ENCODE measurements around the gene UNC93A.
"Not testable (repeated sequence)": the region's sequence is repeated elsewhere in the genome, so short reads cannot be mapped to it uniquely, and the experiment has no call there.

UNC93A gene

GRCh38 chr6:167303675-167304625, 12.8 kb downstream of the UNC93A start:
- no peak for TF ChIP-seq CTCF (IDR thresholded peaks at IDR 0.05; ENCODE audit: low read length, missing control alignments)
- H3K4me3 ChIP-seq (replicated peaks; ENCODE audit: low read depth, low read length) = no peak overlapping the region
- no peak for DNase-seq (ENCODE audit: low read depth)

GRCh38 chr6:167304912-167305311, 13.8 kb downstream of the UNC93A start:
- no peak for TF ChIP-seq CTCF (IDR thresholded peaks at IDR 0.05; ENCODE audit: low read length, missing control alignments)
- DNase-seq (ENCODE audit: low read depth) = no peak

GRCh38 chr6:167305796-167306195, 14.7 kb downstream of the UNC93A start:
- no peak for TF ChIP-seq CTCF (IDR thresholded peaks at IDR 0.05; ENCODE audit: low read length, missing control alignments)

More at GRCh38 chr6:167304912-167305311, 13.8 kb downstream of the UNC93A start:
- H3K4me3 ChIP-seq (replicated peaks; ENCODE audit: low read depth, low read length) = no peak overlapping the region

GRCh38 chr6:167306401-167306998, 15.4 kb downstream of the UNC93A start:
- no peak for DNase-seq (ENCODE audit: low read depth)
- TF ChIP-seq CTCF (IDR thresholded peaks at IDR 0.05; ENCODE audit: low read length, missing control alignments) = no peak
- H3K4me3 ChIP-seq (replicated peaks; ENCODE audit: low read depth, low read length) = no peak overlapping the region

More at GRCh38 chr6:167305796-167306195, 14.7 kb downstream of the UNC93A start:
- no peak overlapping the region for H3K4me3 ChIP-seq (replicated peaks; ENCODE audit: low read depth, low read length)
- DNase-seq (ENCODE audit: low read depth) = no peak

GRCh38 chr6:167307342-167307955, 16.3 kb downstream of the UNC93A start:
- no peak for DNase-seq (ENCODE audit: low read depth)
- TF ChIP-seq CTCF (IDR thresholded peaks at IDR 0.05; ENCODE audit: low read length, missing control alignments) = no peak

GRCh38 chr6:167308207-167308606, 17.1 kb downstream of the UNC93A start:
- H3K4me3 ChIP-seq (replicated peaks; ENCODE audit: low read depth, low read length) = no peak overlapping the region
- no peak for DNase-seq (ENCODE audit: low read depth)
- TF ChIP-seq CTCF (IDR thresholded peaks at IDR 0.05; ENCODE audit: low read length, missing control alignments) = no peak

More at GRCh38 chr6:167307342-167307955, 16.3 kb downstream of the UNC93A start:
- H3K4me3 ChIP-seq (replicated peaks; ENCODE audit: low read depth, low read length) = no peak overlapping the region

GRCh38 chr6:167309355-167310192, 18.5 kb downstream of the UNC93A start:
- not testable (repeated sequence) for DNase-seq (ENCODE audit: low read depth); H3K4me3 ChIP-seq (replicated peaks; ENCODE audit: low read depth, low read length)
